GM23248 (cell line): ENCODE measurements around the gene SLC18A3. TPM values are rescaled to one million over a fixed set of nuclear protein-coding genes. Genes with fewer than 3 reads are reported as not detected.

Experiments
- DNase-seq: peaks from one replicate; pipeline ENCODE4 v3.0.0-alpha.2; 2015
- H2AFZ ChIP-seq: fragments of 200-600 bp; sonication (generic); 2 replicates; pipeline ENCODE4 v1.6.1; 2016; ENCODE audit warnings: antibody characterized with exemption
- H3F3A ChIP-seq: fragments of 200-600 bp; sonication (generic); 2 replicates; pipeline ENCODE4 v1.6.1; 2016; ENCODE audit warnings: mild to moderate bottlenecking, antibody characterized with exemption, mixed run types; ENCODE audit not compliant: insufficient read depth
- H3K27ac ChIP-seq: fragments of 200-600 bp; sonication (generic); 2 replicates; pipeline ENCODE4 v1.5.1; 2016; ENCODE audit warnings: mild to moderate bottlenecking
- H3K27me3 ChIP-seq: fragments of 200-600 bp; sonication (generic); replicated peaks from 2 replicates; pipeline ENCODE4 v1.6.1; 2016; ENCODE audit warnings: mild to moderate bottlenecking; ENCODE audit not compliant: insufficient read depth
- H3K36me3 ChIP-seq: fragments of 200-600 bp; sonication (generic); 2 replicates; pipeline ENCODE4 v1.6.1; 2016; ENCODE audit warnings: low read depth, mild to moderate bottlenecking
- H3K4me1 ChIP-seq: fragments of 200-600 bp; sonication (generic); 2 replicates; pipeline ENCODE4 v1.6.1; 2016; ENCODE audit warnings: mild to moderate bottlenecking; ENCODE audit not compliant: insufficient read depth
- H3K4me2 ChIP-seq: fragments of 200-600 bp; sonication (generic); one replicate; pipeline ENCODE4 v1.6.1; 2016; ENCODE audit warnings: mild to moderate bottlenecking; ENCODE audit not compliant: unreplicated experiment
- H3K4me3 ChIP-seq: fragments of 200-600 bp; sonication (generic); 2 replicates; pipeline ENCODE4 v1.5.1; 2016; ENCODE audit warnings: mild to moderate bottlenecking
- H3K79me2 ChIP-seq: fragments of 200-600 bp; sonication (generic); 2 replicates; pipeline ENCODE4 v1.6.1; 2016; ENCODE audit warnings: mild to moderate bottlenecking; ENCODE audit not compliant: insufficient read depth
- H3K9ac ChIP-seq: fragments of 200-600 bp; sonication (generic); 2 replicates; pipeline ENCODE4 v1.6.1; 2016; ENCODE audit warnings: mild to moderate bottlenecking
- H3K9me2 ChIP-seq: fragments of 200-600 bp; sonication (generic); 2 replicates; pipeline ENCODE4 v1.6.1; 2016; ENCODE audit warnings: mixed run types, mild to moderate bottlenecking, moderate library complexity; ENCODE audit not compliant: insufficient read depth
- H3K9me3 ChIP-seq: fragments of 200-600 bp; sonication (generic); one replicate; pipeline ENCODE4 v1.6.1; 2017; ENCODE audit warnings: low read depth
- H4K20me1 ChIP-seq: fragments of 200-600 bp; sonication (generic); 2 replicates; pipeline ENCODE4 v1.6.0; 2016; ENCODE audit not compliant: insufficient read depth
- EZH2 ChIP-seq: fragments of 200-600 bp; sonication (generic); IDR thresholded peaks from 2 replicates; pipeline ENCODE4 v1.6.1; 2018; ENCODE audit warnings: antibody characterized with exemption, mild to moderate bottlenecking; ENCODE audit not compliant: insufficient read depth, poor library complexity, severe bottlenecking
- EZH2phosphoT487 ChIP-seq: fragments of 200-600 bp; sonication (generic); IDR thresholded peaks from 2 replicates; pipeline ENCODE4 v1.6.1; 2018; ENCODE audit warnings: antibody characterized with exemption, moderate library complexity, mild to moderate bottlenecking, low read depth; ENCODE audit not compliant: insufficient read depth
- WGBS, 2 experiments: methylation state at CpG; one replicate each; pipeline ENCODE4 v1.1.6; 2015 to 2017; ENCODE audit warnings: low lambda C conversion rate in 2 of 2, low coverage in 1 of 2; ENCODE audit errors: missing lambda C conversion rate in 2 of 2; 5-methylcytosine and 5-hydroxymethylcytosine counted together
- in situ Hi-C: fragments of 300-500 bp; cut with MboI; formaldehyde crosslinking; loops from 2 replicates; pipeline ENCODE4 v1.15.0; 2020
- polyA plus RNA-seq: library from polyadenylated mRNA; unstranded; fragments of >200 nt; fragmentation: Nextera tagmentation; extraction: Ambion mirVana; gene quantifications from 2 replicates; pipeline ENCODE4 v1.2.1, GENCODE V29; 2016
- total RNA-seq: library from RNA; depleted of rRNA; stranded (reverse); fragments of >200 nt; shearing (Covaris generic); gene quantifications from 2 replicates; pipeline ENCODE4 v1.2.3, GENCODE V29; 2014

SLC18A3 gene
- total and polyA plus RNA-seq, 2 experiments from 2014 or later = not detected

DNA sequence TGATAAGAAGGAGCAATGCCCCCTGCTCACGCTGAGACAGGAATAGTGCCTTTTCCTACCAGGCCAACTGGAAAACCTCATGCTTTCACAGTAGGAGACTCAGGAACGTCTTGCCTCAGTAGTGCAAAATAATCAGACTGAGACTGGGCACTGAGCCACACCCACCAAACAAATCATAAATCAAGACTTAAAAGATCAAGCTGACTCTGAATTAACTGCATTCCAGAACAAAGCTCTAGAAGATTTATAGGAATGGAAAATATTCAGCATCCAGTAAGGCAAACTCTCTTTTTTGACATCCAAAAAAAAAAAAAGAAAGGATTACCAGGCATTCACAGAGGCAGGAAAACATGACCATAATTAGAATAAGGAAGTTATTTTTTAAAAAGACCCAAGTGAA, 30.5 kb upstream of the SLC18A3 start:
- no peak for DNase-seq
- no peak overlapping the region for H3K4me2 ChIP-seq
- whole genome bisulfite sequencing, 2 experiments = 23 to 27% methylated on average over 2 of the region's 2 CpGs
- TF ChIP-seq EZH2phosphoT487 (no peak), EZH2 (no peak)
- H3K9ac ChIP-seq = no peak overlapping the region
- H3K36me3 ChIP-seq = no peaks in the 10 kb centered on the region
- no peaks in the 10 kb centered on the region for H3K27me3 ChIP-seq
- in situ Hi-C loops = loop anchor here (25.0 kb wide), 2 partner anchors 333 to 633 kb away; no protein-coding TSS in a partner anchor
- no peaks in the 10 kb centered on the region; the same call in 1 of the 2 replicates for H3K9me2 ChIP-seq
- H3F3A ChIP-seq = peaks cover 3% of the 10 kb centered on the region; the same call in 1 of the 2 replicates
- no peaks in the 10 kb centered on the region for H3K79me2 ChIP-seq
- H2AFZ ChIP-seq = peak overlapping the region; percentile 6; the same call in 1 of the 2 replicates
- H3K27ac ChIP-seq = no peak overlapping the region
- no peaks in the 10 kb centered on the region for H4K20me1 ChIP-seq
- H3K4me1 ChIP-seq = peaks cover 19% of the 10 kb centered on the region
- H3K4me3 ChIP-seq = no peak overlapping the region
- H3K9me3 ChIP-seq = no peaks in the 10 kb centered on the region

GRCh38 chr10:49585387-49585786, 24.7 kb upstream of the SLC18A3 start:
- H3K9ac ChIP-seq = no peak overlapping the region
- H3K4me1 ChIP-seq = peaks cover 19% of the 10 kb centered on the region
- H3K27me3 ChIP-seq = no peaks in the 10 kb centered on the region
- H3K27ac ChIP-seq = peak overlapping the region; percentile 0; the same call in 1 of the 2 replicates
- H3K4me2 ChIP-seq = peak overlapping the region; percentile 5
- TF ChIP-seq EZH2 (no peak), EZH2phosphoT487 (no peak)
- H3K9me2 ChIP-seq = no peaks in the 10 kb centered on the region; the same call in 1 of the 2 replicates
- no peak overlapping the region for H3K4me3 ChIP-seq
- no peak overlapping the region for H2AFZ ChIP-seq
- H3F3A ChIP-seq = peaks cover 11% of the 10 kb centered on the region; the same call in 1 of the 2 replicates
- no peaks in the 10 kb centered on the region for H3K9me3 ChIP-seq
- peak; percentile 47 for DNase-seq
- no peaks in the 10 kb centered on the region for H3K36me3 ChIP-seq
- in situ Hi-C loops = loop anchor here (25.0 kb wide), 2 partner anchors 327 to 627 kb away; no protein-coding TSS in a partner anchor
- no peaks in the 10 kb centered on the region for H3K79me2 ChIP-seq
- H4K20me1 ChIP-seq = no peaks in the 10 kb centered on the region

GRCh38 chr10:49587981-49588380, 22.1 kb upstream of the SLC18A3 start:
- Histone ChIP-seq H3K9me3 (no peaks in the 10 kb centered on the region), H3K9ac (no peak overlapping the region), H3K4me3 (no peak overlapping the region), H3K36me3 (no peaks in the 10 kb centered on the region), H4K20me1 (no peaks in the 10 kb centered on the region), H3K27me3 (no peaks in the 10 kb centered on the region), H2AFZ (no peak overlapping the region), H3K79me2 (no peaks in the 10 kb centered on the region), H3K4me2 (no peak overlapping the region), H3K9me2 (no peaks in the 10 kb centered on the region; the same call in 1 of the 2 replicates), H3K27ac (no peak overlapping the region), H3K4me1 (peaks cover 21% of the 10 kb centered on the region), H3F3A (peaks cover 11% of the 10 kb centered on the region; the same call in 1 of the 2 replicates)
- TF ChIP-seq EZH2 (no peak), EZH2phosphoT487 (no peak)
- in situ Hi-C loops = loop anchor here (25.0 kb wide), 2 partner anchors 324 to 624 kb away; no protein-coding TSS in a partner anchor
- no peak for DNase-seq
- WGBS, 2 experiments = 50% methylated on average over 4 of the region's 4 CpGs

GRCh38 chr10:49592726-49593563, 17.2 kb upstream of the SLC18A3 start:
- H3K4me2 ChIP-seq = no peak overlapping the region
- peaks cover 10% of the 10 kb centered on the region; the same call in 1 of the 2 replicates for H3K4me1 ChIP-seq
- no peaks in the 10 kb centered on the region for H3K9me2 ChIP-seq
- no peaks in the 10 kb centered on the region for H4K20me1 ChIP-seq
- H3K36me3 ChIP-seq = no peaks in the 10 kb centered on the region
- no peak overlapping the region for H3K27ac ChIP-seq
- in situ Hi-C loops = loop anchor here (25.0 kb wide), 2 partner anchors 319 to 619 kb away; no protein-coding TSS in a partner anchor
- H2AFZ ChIP-seq = peak overlapping the region; percentile 62
- H3K79me2 ChIP-seq = no peaks in the 10 kb centered on the region
- H3K4me3 ChIP-seq = no peak overlapping the region
- TF ChIP-seq EZH2 (no peak), EZH2phosphoT487 (no peak)
- DNase-seq = peak; percentile 74
- H3F3A ChIP-seq = peaks cover 3% of the 10 kb centered on the region; the same call in 1 of the 2 replicates
- H3K9ac ChIP-seq = no peak overlapping the region
- no peaks in the 10 kb centered on the region for H3K9me3 ChIP-seq
- no peaks in the 10 kb centered on the region for H3K27me3 ChIP-seq
- 32 to 34% methylated on average over 9 of the region's 9 CpGs for WGBS, 2 experiments
